H4 (cell line): Measurements from ENCODE around the gene OR2V2. TPM values are rescaled to one million over a fixed set of nuclear protein-coding genes. Genes with fewer than 3 reads are reported as not detected.
A peak's percentile ranks its signal among the peaks of the same experiment; 100 is the strongest.
"Not testable (repeated sequence)": the region's sequence is repeated elsewhere in the genome, so short reads cannot be mapped to it uniquely, and the experiment has no call there.

Source experiments
- DNase-seq: peaks from one replicate; pipeline ENCODE4 v3.0.0-alpha.2; 2015; ENCODE audit warnings: low spot score
- total RNA-seq: library from RNA; depleted of rRNA; stranded (reverse); fragments of >200 nt; shearing (Covaris generic); gene quantifications from 2 replicates; pipeline ENCODE4 v1.2.3, GENCODE V29; 2014

The OR2V2 gene
- total RNA-seq, 1 experiment from 2014 or later: not detected

DNA sequence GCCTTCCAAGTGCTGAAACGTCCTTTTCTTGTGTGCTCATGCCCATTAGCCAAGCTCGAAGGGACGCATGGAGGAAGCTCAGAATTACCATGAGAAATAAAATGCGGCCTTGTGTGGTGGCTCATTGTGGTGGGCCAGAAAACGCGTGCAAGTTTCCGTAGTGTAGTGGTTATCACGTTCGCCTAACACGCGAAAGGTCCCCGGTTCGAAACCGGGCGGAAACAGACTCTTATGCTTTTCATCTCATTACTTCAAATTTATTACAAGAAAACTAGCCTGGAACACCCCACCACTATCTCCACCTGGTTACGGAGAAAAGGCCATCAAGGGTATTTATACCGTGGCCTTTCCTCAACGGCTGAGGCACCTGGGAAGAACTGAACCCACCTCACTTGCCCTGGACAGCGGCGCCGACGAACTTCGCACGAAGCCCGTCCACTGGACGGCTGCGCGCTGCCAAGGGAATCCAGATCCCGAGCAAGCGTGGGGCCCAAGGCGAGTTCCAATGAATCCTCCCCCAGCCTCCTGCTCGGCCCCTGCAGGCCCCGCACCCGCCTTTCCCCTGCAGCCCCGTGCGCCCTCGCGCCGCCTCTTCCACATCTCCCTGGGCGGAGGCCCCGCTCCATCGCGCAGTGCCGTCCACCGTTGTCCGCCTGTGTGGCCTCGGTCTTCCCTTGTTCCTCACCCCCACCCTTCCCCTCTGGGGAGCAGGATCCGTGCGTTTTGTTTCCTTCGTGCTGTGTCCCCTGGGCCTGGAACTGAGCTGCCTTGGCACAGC lies 22.3 kb downstream of the OR2V2 start:
- peak; percentile 83 for DNase-seq

DNA sequence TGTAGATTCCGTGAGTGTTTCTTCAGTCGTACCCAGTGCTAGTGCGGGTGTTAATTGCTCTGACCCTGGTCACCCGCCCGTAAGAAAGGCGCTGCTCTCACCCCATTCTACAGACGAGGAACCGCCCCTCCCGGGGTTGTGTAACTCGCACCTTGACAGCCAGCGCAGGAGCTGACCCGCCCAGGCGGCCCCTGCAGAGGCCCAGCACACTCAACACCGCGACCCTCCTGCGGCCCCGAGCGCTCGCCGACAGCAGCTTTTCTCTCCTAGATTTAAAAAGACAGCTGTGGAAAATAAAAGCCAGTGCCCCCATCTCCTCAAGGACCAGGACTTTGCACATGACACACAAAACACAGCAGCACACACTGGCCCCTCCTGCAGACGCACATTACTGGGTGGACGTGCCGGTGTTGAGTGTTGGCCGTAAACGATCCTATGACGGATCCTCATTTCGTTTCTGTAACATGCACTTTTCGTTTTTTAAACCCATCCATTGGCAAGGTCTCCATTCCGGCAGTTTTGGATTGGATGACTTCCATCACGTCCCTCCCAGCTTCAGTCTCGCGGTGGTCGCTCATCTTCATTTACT lies 22.9 kb downstream of the OR2V2 start:
- no peak for DNase-seq

DNA sequence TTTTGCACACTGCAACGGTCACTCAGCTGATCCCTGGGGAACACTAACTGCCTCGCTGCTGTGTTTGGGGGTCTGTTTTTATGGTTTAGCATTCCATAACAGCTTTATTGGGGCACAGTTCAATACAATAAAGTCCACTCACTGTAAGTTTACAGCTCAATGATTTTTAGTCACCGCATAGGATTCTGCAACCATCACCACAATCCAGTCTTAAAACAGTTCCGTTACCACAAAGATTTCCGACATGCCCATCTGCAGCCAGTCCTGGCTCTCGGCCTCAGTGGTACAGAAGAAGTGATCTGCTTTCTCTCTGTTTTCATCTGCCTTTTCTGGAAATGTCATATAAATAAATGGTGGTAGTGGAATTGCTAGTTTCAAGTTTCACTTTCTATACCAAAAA lies 23.6 kb downstream of the OR2V2 start:
- no peak for DNase-seq

DNA sequence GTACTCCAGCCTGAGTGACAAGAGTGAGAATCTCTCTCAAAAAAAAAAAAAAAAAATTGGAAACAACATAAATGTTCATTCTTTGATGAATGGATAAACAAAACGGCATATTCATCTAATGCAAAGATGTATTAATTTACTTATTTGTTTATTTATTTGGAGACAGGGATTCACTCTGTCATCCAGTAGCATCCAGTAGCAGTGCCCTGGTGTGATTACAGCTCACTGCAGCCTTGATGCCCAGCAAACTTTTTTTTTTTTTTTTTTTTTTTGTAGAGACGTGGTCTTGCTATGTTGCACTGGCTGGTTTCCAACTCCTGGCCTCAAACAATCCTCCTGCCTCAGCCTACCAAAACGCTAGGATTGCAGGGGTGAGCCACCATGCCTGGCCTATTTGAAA lies 24.4 kb downstream of the OR2V2 start:
- DNase-seq: no peak

DNA sequence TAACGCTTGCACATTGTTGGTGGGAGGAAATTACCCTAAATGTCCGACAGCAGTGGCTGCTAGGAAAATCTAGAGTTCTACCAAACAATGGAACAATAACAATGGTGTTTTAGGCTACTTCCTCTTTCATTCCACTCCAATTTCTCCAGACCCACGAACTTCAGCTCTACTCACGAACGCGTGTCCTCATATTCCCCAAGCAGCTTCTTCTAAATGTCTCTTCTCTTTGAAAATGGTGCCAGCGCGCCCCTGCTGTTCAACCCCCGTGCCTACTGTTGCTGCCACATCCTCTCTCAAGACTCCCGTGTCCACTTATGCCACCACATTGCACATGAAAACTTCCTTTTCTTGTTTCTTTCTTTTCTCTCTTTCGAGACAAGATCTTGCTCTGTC lies 25.6 kb downstream of the OR2V2 start:
- peak; percentile 68 for DNase-seq

DNA sequence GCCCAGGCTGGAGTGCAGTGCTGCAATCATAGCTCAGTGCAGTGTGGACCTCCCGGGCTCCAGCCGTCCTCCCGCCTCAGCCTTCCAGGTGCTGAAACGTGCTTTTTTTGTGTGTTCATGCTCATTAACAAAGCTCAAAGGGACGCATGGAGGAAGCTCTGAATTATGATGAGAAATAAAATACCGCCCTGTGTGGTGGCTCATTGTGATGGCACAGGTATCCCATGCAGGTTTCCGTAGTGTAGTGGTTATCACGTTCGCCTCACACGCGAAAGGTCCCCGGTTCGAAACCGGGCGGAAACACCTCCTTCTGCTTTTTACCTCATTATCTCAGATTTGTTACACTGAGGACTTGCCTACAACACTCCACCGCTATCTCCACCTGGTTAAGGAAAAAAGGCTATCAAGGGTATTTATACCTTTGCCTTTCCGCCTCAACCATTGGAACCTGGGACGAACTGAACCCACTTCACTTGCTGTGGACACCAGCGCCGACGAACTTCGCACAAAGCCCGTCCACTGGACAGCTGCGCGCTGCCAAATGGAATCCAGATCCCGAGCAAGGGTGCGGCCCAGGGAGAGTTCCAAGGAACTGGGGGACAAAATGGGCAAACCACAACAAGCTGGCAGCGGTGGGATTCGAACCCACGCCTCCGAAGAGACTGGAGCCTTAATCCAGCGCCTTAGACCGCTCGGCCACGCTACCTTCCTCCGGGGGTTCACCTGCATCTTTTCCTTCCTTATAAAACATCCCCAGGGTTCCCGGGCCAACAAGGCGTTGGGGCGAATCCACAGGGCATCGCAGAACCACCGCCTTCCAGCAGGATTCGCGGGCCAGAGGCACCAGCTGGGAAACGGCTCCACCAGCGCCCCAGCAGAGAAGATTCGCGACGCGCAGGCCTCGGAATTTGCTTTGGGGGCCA lies 26.3 kb downstream of the OR2V2 start:
- peak; percentile 79 for DNase-seq

DNA sequence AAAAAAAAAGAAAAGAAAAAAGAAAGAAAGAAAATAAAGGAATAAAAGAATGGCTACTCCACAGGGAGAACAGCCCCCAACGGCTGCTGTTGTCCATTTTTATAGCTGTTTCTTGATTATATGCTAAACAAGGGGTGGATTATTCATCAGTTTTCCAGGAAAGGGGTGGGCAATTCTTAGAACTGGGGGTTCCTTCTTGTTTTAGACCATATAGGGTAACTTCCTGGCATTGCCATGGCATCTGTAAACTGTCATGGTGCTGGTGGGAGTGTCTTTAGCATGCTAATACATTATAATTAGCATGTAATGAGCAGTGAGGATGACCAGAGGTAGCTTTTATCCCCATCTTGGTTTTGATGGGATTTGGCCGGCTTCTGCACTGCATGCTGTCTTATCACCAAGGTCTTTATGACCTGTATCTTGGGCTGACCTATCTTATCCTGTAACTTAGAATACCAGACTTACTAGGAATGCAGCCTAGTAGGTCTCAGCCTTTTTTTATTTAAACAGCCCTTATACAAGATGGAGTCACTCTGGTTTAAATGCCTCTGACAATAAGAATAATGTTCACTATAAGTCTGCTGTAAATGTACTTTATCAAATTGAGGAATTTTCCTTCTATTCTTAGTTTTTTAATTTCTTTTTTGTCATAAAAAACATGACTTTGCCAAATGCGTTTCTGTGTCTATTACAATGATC lies 29.0 kb downstream of the OR2V2 start:
- no peak for DNase-seq

DNA sequence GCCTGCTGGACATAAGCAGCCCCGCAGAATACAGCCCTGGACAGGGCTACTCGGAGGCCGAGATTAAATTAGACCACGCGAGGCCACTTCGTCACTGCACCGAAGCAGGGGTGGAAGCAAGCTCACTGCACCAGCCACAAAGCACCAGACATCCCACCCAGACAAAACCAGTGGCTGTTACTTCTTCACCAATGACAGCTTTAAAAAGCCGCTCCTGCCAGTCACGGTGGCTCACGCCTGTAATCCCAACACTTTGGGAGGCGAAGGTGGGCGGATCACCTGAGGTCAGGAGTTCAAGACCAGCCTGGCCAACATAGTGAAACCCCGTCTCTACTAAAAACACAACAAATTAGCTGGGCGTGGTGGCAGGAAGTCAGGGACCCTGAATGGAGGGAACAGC lies 30.2 kb downstream of the OR2V2 start:
- DNase-seq: not testable (repeated sequence)

DNA sequence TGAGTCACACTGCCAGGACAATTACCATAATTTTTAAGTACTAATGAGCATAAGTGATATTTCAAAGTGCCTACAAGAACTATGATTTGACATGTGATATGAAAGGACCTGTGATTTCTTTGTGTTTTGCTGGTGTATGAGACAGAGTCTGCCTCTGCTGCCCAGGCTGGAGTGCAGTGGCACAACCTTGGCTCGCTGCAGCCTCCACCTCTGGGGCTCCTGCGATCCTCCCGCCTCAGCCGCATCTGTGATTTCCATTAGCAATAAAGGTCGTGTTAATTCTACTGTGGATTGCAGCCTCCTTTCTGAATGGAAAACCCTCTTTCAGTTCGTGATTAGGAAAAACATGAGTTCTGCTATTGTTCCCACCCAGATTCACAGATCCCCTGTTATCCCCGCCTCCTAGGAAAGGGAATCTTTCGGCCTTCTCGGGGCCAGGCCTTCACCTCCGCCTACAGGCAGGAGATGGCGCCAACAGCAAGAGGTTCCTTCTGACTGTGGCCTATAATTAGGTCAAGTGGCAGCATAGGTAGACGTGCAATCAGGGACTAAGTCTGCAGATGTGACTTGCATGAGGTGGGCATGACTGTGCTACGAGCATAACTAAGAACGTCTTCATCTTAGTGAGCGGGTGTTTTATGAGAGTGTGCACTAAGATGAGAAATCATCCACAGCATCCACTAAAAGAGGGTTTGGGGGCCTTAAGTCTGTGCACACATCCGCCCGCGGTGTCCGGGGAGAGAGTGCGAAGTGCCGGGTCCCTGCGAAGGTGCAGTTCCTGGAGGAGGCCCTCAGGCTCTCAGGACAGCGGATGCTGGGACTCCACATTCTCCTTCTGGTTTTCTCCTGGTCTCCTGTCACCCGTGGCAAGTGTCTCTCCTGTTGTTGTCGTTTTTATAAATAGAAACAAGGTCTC lies 34.5 kb downstream of the OR2V2 start:
- DNase-seq: peak; percentile 91

DNA sequence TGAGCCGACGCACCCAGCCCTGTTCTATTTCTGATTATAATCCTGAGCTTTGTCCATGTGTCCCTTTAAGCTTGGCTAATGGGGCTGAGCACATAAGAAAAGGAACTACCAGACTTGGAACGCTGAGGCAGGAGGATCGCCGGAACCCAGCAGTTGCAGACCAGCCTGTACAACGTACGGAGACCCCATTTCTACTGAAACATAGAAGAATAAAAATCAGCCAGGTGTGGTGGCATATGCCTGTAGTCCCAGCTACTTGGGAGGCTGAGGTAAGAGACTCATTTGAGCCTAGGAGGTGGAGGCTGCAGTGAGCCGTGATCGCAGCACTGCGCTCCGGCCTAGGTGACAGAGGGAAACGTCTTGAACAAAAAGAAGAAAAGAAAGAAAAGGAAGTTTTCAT lies 35.3 kb downstream of the OR2V2 start:
- DNase-seq: no peak

DNA sequence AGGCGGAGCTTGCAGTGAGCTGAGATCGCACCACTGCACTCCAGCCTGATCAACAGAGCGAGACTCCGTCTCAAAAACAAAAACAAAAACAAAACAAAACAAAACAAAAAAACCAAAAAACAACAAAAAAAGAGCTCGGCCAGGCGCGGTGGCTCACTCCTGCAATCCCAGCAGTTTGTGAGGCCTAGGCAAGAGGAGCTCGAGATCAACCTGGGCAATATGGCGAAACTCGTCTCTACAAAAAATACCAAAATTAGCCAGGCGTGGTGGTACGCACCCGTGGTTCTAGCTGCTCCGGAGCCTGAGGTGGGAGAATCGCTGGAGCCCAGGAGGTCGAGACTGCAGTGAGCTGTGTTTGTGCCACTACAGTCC lies 37.4 kb downstream of the OR2V2 start:
- no peak for DNase-seq

DNA sequence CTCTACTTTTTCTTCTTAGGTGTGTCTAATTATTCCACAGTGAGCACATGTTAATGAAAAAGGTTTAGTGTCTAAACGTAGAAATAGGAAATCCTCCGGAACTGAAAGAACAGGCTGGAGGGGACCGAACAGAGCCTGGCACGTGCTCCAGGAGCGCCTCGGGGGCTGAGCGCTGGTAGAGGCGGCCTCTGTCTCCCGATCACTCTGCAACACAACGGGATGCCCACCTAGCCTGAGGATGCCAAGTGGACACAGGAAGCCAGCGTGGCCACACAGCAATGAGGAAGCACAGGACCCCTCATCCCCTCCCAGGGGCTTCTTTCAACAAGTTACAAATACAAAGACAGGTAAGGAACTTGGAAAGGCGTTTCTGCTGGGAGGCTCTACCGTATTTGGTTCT lies 38.2 kb downstream of the OR2V2 start:
- no peak for DNase-seq

DNA sequence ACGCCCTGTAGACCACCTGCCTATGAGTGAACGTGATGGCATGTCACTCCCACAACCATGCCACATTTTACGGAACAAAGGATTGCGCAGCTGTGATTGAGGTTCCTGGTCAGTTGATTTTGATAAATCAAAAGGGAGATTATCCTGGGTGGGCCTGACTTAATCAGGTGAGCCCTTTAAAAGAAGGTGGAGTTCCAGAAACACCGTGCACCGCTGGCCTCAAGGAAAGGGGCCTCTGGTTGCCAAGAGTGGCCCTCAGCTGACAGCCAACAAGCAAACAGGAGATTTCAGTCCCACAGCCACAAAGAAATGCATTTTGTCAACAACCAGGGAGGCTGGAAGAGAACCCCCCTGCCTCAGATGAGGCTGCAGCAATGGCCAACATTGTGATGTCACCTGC lies 38.6 kb downstream of the OR2V2 start:
- no peak for DNase-seq

DNA sequence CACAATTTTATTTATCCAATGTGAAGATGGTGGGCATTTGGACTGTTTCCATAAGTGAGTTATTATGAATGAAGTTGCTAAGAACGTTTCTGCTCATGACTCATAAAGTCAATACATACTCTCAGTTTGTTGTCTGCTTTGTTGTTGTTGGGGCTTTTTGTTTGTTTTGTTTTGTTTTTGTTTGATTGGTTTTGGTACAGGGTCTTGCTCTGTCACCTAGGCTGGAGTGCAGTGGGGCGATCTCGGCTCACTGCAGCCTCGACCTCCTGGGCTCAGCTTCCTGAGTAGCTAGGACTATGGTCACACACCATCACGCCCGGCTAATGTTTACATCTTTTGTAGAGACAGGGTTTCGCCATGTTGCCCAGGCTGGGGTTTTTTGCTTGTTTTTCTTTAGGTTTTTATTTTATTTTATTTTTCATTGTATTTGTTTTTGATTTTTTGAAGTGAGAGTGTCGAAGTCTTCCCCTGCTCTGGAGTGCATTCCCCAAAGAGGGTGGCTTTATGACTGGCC lies 39.7 kb downstream of the OR2V2 start:
- DNase-seq: peak; percentile 52

DNA sequence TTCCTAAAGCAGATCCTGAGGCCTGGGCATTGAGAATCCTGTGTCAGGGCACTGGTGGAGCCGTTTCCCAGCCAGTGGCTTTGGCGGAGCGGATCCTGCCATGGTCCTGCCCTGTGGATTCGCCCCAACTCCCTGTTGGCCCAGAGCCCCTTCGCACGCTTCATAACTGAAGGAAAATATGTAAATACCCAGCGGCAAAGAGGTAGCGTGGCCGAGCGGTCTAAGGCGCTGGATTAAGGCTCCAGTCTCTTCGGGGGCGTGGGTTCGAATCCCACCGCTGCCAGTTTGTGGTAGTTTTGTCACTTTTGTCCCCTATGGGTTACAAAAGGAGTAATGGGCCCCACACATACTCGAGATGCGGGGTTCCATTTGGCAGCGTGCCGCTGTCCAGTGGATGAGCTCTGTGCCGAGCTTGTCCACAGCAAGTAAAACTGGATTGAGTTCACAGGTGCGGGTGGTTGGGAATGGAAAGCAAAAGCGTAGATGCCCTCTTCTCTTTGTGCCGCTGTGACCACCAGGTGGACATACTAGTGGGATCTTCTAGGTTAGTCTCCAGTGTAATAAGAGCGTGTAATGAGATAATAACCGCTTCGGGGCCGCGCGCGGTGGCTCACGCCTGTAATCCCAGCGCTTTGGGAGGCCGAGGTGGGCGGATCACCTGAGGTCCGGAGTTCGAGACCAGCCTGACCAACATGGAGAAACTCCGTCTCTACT lies 40.3 kb downstream of the OR2V2 start:
- peak; percentile 90 for DNase-seq

DNA sequence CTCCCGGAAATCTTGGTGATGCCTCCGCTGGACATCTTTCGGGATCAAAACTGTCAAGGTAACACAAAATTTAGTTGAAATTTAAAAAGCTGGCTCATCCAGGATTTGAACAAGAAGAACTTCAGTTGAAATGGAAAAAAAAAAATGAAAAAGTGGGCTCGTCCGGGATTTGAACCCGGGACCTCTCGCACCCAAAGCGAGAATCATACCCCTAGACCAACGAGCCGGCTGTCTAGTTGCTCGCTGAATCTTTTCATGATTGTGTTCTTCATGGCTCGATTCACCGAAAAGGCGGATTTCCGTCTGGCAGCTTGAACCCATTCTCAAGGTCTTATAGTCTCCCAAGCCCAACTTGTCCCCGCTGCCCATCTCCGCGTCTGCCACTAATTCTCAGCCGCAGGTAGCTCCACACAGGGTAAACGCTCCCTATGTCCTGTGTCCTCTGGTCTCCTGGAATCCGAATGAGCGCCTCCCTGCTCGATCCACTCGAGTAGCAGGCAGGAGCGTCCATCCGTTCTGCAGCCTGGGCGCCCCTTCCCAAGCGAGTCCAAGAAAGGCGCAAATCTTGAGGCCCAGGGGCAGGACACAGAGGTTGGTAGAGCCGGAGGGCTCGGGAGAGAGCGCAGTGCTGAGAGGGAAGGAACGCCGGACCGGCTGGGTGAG lies 41.4 kb downstream of the OR2V2 start:
- peak; percentile 85 for DNase-seq

DNA sequence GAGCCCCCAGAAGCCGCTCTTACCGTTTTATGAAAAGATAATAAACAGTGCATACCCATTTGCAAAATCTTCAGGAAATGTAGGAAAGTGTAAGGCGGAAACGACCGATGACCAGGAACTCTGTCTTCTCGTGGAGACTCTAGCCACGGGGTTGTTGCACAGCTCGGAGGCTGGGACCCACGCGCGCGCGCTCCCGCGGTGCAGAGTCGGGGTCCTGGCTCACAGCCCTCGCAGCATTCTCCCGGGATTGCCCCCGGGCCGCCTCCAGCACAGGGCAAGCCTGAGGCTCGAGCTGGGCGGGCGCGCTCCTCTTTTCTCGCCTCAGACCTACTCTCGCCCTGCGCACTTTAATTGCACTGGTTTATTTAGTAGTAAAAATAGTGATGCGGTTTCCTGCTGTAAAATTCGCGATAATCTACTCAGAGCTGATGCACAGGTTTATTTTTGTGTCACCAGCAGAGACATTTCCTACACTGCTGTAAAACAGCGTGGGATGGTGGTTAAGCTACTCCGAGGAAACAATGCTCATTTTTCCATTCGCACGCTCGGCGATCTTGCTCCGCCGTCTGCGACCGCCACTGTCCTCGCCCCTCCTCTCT lies 42.1 kb downstream of the OR2V2 start:
- DNase-seq: no peak

DNA sequence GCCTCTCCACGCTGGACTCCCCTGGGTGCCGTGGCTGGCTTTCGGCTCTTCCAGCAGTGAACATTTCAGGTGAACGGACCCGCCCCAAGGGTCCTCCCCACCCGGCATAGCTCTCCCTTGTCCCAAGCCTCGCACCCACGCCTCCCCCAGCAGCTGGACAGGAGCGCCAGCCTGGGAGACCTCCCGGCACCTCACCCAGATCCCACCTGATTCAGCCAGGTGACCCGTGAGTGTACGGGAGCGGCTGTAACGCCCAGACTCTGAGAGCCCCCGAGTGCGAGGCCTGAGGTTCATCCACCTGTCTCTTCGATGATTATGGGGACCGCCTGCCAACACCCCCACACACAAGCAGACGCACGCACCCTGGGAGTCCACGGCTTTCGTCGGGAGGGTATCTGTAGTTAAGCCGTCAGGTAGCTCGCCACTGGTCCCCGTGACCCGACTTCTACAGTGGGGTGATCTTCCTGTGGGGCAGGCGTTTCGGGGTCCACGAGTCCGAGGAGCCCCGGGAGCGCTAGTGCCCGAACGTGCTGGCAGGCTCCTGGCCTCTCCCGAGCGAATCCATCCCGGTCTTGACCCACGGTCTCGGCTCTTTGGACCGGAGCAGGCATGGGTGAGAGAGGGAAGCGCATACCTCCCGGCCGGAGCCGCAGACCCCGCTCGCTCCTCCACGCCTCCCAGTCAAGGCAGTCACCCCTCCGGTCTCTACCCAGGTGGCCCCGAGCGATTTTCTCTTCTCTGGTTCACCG lies 42.8 kb downstream of the OR2V2 start:
- DNase-seq: no peak
